Measurements from ENCODE around the gene DGKG.

GRCh38 chr3:186160691-186161243, 201.3 kb downstream of the DGKG start:
- TF ChIP-seq REST (IDR thresholded peaks at IDR 0.05), result no peak
- no peak for TF ChIP-seq RCOR1 (IDR thresholded peaks at IDR 0.05; ENCODE audit: low read depth, low read length)
- TF ChIP-seq CTCF (IDR thresholded peaks at IDR 0.05), result no peak
- no peak for TF ChIP-seq FOSL2 (IDR thresholded peaks at IDR 0.05)
- TF ChIP-seq FOSL2 (CRISPR knock-in tag; IDR thresholded peaks at IDR 0.05), result no peak
- TF ChIP-seq MAX (IDR thresholded peaks at IDR 0.05), result no peak
- no peak for TF ChIP-seq ATOH8 (CRISPR knock-in tag; IDR thresholded peaks at IDR 0.05; ENCODE audit: low read depth)
- TF ChIP-seq RFX5 (IDR thresholded peaks at IDR 0.05), result no peak
- TF ChIP-seq BHLHE40 (IDR thresholded peaks at IDR 0.05; ENCODE audit: low read depth, low read length), result no peak
- no peak for TF ChIP-seq HMGXB4 (CRISPR knock-in tag; IDR thresholded peaks at IDR 0.05; ENCODE audit: borderline replicate concordance)

All from A549 (cell line).